ENCODE measurements around the gene SOD2. TPM values are rescaled to one million over a fixed set of nuclear protein-coding genes. Genes with fewer than 3 reads are reported as not detected.
A peak's percentile ranks its signal among the peaks of the same experiment; 100 is the strongest.
"Not testable (repeated sequence)": the region's sequence is repeated elsewhere in the genome, so short reads cannot be mapped to it uniquely, and the experiment has no call there.

The SOD2 gene
- total RNA-seq, 2 donors from 2014 or later, result 64.3 to 88.8 TPM

DNA sequence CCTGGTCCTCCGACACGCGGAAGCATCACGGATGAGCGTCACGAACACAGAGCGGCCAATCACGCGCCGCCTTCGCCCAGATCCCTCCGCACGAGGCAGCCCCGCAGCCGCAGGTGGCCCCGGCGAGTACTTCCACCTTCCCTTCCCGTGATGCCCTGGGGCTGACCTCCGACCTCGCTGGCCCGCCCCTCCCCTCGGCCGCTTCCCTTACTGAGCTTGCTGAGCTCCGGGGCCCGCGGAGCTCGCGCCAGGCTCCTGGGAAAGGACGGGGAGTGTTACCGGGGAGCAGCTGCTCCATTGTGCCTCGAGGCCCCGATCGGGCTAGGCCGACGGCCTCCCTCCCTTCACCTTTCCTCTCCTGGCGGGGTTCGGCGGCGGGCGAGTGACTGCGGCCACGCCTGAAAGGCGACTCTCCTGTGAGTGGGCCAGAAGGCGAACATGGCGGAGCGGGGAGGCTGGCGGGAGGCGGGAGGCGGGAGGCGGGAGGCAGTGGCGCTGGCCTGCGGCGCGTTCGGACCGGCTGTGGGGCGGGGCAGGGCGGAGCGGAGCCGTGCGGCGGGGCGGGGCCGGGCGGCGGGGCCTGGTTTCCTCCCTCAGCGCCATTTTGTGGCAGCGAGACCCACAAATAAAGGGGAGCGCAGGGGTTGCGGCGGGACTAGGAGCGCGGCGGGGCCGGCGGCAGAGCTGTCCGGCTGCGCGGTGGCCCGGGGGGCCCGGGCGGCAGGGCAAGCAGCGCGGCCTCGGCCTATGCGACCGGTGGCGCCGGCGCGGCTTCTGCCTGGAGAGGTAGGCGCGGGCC is 34.1 kb upstream of the SOD2 start, which contains the start of gene WTAP:
WTAP (plus strand) TSS at position 589 of the 799 bp plus-strand sequence. CDS start 8,760 bp downstream, outside the sequence.
- H3K27ac Mint-ChIP-seq, result peak within 1 kb of the TSS; percentile 99
- Histone ChIP-seq H3K9me3 (ENCODE audit: control insufficient read depth, low read length) (peaks cover 24% of the 10 kb centered on the region), H3K9ac (ENCODE audit: extremely low read depth, low read length, poor library complexity, severe bottlenecking) (peak within 1 kb of the TSS; percentile 95), H3K27me3 (ENCODE audit: control insufficient read depth, insufficient read depth, low read length, poor library complexity, severe bottlenecking) (no peaks in the 10 kb centered on the region), H3K4me3 (ENCODE audit: low read length) (peak within 1 kb of the TSS; percentile 98), H3K4me1 (ENCODE audit: control insufficient read depth, insufficient read depth, low read length) (no peaks in the 10 kb centered on the region), H3K36me3 (ENCODE audit: control insufficient read depth, insufficient read depth, low read length) (peaks cover 39% of the 10 kb centered on the region), H3K27ac (ENCODE audit: low read depth, low read length) (peak within 1 kb of the TSS; percentile 100)
- H3K36me3 Mint-ChIP-seq (ENCODE audit: low read depth), result peaks cover 33% of the 10 kb centered on the region
- TF ChIP-seq, protein P1, sequence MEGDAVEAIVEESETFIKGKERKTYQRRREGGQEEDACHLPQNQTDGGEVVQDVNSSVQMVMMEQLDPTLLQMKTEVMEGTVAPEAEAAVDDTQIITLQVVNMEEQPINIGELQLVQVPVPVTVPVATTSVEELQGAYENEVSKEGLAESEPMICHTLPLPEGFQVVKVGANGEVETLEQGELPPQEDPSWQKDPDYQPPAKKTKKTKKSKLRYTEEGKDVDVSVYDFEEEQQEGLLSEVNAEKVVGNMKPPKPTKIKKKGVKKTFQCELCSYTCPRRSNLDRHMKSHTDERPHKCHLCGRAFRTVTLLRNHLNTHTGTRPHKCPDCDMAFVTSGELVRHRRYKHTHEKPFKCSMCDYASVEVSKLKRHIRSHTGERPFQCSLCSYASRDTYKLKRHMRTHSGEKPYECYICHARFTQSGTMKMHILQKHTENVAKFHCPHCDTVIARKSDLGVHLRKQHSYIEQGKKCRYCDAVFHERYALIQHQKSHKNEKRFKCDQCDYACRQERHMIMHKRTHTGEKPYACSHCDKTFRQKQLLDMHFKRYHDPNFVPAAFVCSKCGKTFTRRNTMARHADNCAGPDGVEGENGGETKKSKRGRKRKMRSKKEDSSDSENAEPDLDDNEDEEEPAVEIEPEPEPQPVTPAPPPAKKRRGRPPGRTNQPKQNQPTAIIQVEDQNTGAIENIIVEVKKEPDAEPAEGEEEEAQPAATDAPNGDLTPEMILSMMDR (conservative IDR thresholded peaks at IDR 0.05), result no peak
- peaks cover 14% of the 10 kb centered on the region for H3K4me1 Mint-ChIP-seq
- peak within 1 kb of the TSS; percentile 92 for H3K4me3 Mint-ChIP-seq
- DNase-seq, result peak; percentile 99
- H3K9me3 Mint-ChIP-seq, result peaks cover 13% of the 10 kb centered on the region
- 0 to 3% methylated on average over 7 to 93 of the region's 93 CpGs for WGBS, 2 experiments (ENCODE audit: insufficient coverage in 1 of 2, insufficient read length in 1 of 2)
- no peaks in the 10 kb centered on the region for H3K27me3 Mint-ChIP-seq (ENCODE audit: insufficient read depth)

DNA sequence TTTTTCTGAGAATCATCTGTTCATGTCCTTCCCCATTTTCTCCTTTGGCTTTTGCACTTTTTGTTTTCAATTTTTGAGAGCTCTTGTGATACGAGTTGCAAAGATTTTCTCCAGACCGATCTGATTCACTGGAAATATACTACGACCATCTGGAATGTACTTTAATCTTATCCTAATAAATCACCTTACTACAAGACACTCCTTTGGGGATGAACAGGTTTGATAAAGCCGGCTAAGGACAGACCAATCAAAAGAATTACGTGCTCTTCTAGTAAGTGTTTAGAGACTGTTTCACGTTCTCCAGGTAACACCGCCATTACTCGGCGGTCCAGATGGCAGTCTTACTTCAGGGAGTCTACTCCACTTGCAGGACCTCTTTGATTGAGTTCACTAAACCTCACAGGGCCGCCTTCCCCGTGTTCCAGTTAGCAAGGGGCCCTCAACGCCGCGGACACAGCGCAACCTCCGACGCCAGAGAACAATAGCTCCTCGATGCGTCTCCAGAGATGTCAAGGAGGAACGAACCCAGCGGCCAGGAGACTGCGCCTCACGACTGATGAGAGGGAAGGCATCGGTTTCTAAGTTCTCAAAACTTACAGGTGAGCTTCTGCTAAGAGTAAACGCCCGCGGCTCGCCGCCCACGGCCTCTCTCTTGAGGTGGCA is 33.3 kb upstream of the SOD2 start:
- H3K27me3 Mint-ChIP-seq (ENCODE audit: insufficient read depth), result no peaks in the 10 kb centered on the region
- TF ChIP-seq, protein P1 (conservative IDR thresholded peaks at IDR 0.05), result no peak

DNA sequence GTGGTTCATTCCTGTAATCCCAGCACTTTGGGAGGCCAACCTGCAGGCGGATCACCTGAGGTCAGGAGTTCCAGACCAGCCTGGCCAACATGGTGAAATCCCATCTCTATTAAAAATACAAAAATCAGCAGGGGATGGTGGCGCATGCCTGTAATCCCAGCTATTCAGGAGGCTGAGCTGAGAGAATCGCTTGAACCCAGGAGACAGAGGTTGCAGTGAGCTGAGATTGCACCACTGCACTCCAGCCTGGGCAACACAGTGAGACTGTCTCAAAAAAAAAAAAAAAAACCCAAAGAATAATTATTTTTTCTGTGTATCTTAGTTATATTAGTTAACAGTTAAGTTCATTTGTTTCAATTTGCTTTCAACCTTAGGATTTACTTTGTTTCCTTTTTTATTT is 32.2 kb upstream of the SOD2 start:
- Mint-ChIP-seq H3K9me3 (peaks cover 13% of the 10 kb centered on the region), H3K36me3 (ENCODE audit: low read depth) (peaks cover 22% of the 10 kb centered on the region), H3K4me1 (peaks cover 16% of the 10 kb centered on the region)
- 92 to 100% methylated on average over 1 to 3 of the region's 3 CpGs for WGBS, 2 experiments (ENCODE audit: insufficient coverage in 1 of 2, insufficient read length in 1 of 2)
- peak overlapping the region; percentile 96 for H3K4me3 ChIP-seq (ENCODE audit: low read length)
- H3K27ac Mint-ChIP-seq; H3K27ac ChIP-seq (ENCODE audit: low read depth, low read length); H3K27me3 ChIP-seq (ENCODE audit: control insufficient read depth, insufficient read depth, low read length, poor library complexity, severe bottlenecking); DNase-seq; H3K4me3 Mint-ChIP-seq; H3K27me3 Mint-ChIP-seq (ENCODE audit: insufficient read depth); H3K9ac ChIP-seq (ENCODE audit: extremely low read depth, low read length, poor library complexity, severe bottlenecking); H3K4me1 ChIP-seq (ENCODE audit: control insufficient read depth, insufficient read depth, low read length): not testable (repeated sequence)
- H3K9me3 ChIP-seq (ENCODE audit: control insufficient read depth, low read length), result peaks cover 25% of the 10 kb centered on the region
- H3K36me3 ChIP-seq (ENCODE audit: control insufficient read depth, insufficient read depth, low read length), result peaks cover 22% of the 10 kb centered on the region

More for the DNA sequence above, 33.3 kb upstream of the SOD2 start:
- H3K27ac ChIP-seq (ENCODE audit: low read depth, low read length), result peak overlapping the region; percentile 100
- H3K27ac Mint-ChIP-seq, result peak overlapping the region; percentile 99
- H3K4me1 Mint-ChIP-seq, result peaks cover 14% of the 10 kb centered on the region
- H3K4me3 ChIP-seq (ENCODE audit: low read length), result peak overlapping the region; percentile 96
- WGBS, 2 experiments (ENCODE audit: insufficient coverage in 1 of 2, insufficient read length in 1 of 2), result 1 to 2% methylated on average over 29 to 30 of the region's 30 CpGs
- no peak for DNase-seq
- H3K9me3 Mint-ChIP-seq, result peaks cover 13% of the 10 kb centered on the region
- peaks cover 32% of the 10 kb centered on the region for H3K36me3 Mint-ChIP-seq (ENCODE audit: low read depth)
- H3K4me1 ChIP-seq (ENCODE audit: control insufficient read depth, insufficient read depth, low read length), result no peaks in the 10 kb centered on the region
- peak overlapping the region; percentile 95 for H3K9ac ChIP-seq (ENCODE audit: extremely low read depth, low read length, poor library complexity, severe bottlenecking)
- H3K9me3 ChIP-seq (ENCODE audit: control insufficient read depth, low read length), result peaks cover 25% of the 10 kb centered on the region
- peaks cover 33% of the 10 kb centered on the region for H3K36me3 ChIP-seq (ENCODE audit: control insufficient read depth, insufficient read depth, low read length)
- no peaks in the 10 kb centered on the region for H3K27me3 ChIP-seq (ENCODE audit: control insufficient read depth, insufficient read depth, low read length, poor library complexity, severe bottlenecking)
- peak overlapping the region; percentile 92 for H3K4me3 Mint-ChIP-seq
